Astrocyte (in vitro differentiated cells and primary cell): ENCODE data around the gene KIAA1217. TPM values are rescaled to one million over a fixed set of nuclear protein-coding genes. Genes with fewer than 3 reads are reported as not detected.
"Not testable (repeated sequence)": the region's sequence is repeated elsewhere in the genome, so short reads cannot be mapped to it uniquely, and the experiment has no call there.

Source experiments
- DNase-seq: peaks from one replicate; pipeline ENCODE4 v3.0.0-alpha.2; 2010; ENCODE audit warnings: low read depth
- FAIRE-seq: peaks from 2 replicates; lab custom pipeline; 2011; peaks lifted over from hg19 to GRCh38; lab: Jason Lieb, UNC
- H2AFZ ChIP-seq: 2 replicates; pipeline ENCODE4 v1.6.0; 2012; ENCODE audit warnings: low read depth, low read length, inconsistent platforms
- H3K27ac ChIP-seq: 2 replicates; pipeline ENCODE4 v1.5.1; 2011; ENCODE audit warnings: low read depth, low read length, inconsistent platforms
- H3K27me3 ChIP-seq: 2 replicates; pipeline ENCODE4 v1.6.0; 2011; ENCODE audit warnings: low read length, inconsistent platforms; ENCODE audit not compliant: insufficient read depth
- H3K36me3 ChIP-seq: 2 replicates; pipeline ENCODE4 v1.5.1; 2011; ENCODE audit warnings: low read length, inconsistent platforms; ENCODE audit not compliant: insufficient read depth
- H3K4me1 ChIP-seq: 2 replicates; pipeline ENCODE4 v1.5.1; 2011; ENCODE audit warnings: low read length, inconsistent platforms; ENCODE audit not compliant: insufficient read depth
- H3K4me2 ChIP-seq: 2 replicates; pipeline ENCODE4 v1.6.0; 2012; ENCODE audit warnings: low read length, inconsistent platforms
- H3K4me3 ChIP-seq: 2 replicates; pipeline ENCODE4 v1.5.1; 2011; ENCODE audit warnings: low read depth, mild to moderate bottlenecking, low read length, inconsistent platforms; ENCODE audit not compliant: insufficient read depth
- H3K79me2 ChIP-seq: 2 replicates; pipeline ENCODE4 v1.6.0; 2012; ENCODE audit warnings: mild to moderate bottlenecking, low read length, inconsistent platforms; ENCODE audit not compliant: insufficient read depth
- H3K9ac ChIP-seq: 2 replicates; pipeline ENCODE4 v1.6.0; 2012; ENCODE audit warnings: mild to moderate bottlenecking, low read length, inconsistent platforms
- H3K9me3 ChIP-seq: 2 replicates; pipeline ENCODE4 v1.5.1; 2012; ENCODE audit warnings: low read depth, mild to moderate bottlenecking, low read length, inconsistent platforms; ENCODE audit not compliant: insufficient read depth
- H4K20me1 ChIP-seq: 2 replicates; pipeline ENCODE4 v1.6.0; 2012; ENCODE audit warnings: low read length, inconsistent platforms; ENCODE audit not compliant: insufficient read depth
- H3K27ac Mint-ChIP-seq: one replicate; pipeline ENCODE4 v1.8.0; 2021; ENCODE audit warnings: mild to moderate bottlenecking, mixed read lengths; ENCODE audit not compliant: unreplicated experiment
- H3K27me3 Mint-ChIP-seq: one replicate; pipeline ENCODE4 v1.8.0; 2021; ENCODE audit warnings: low read depth, mixed read lengths; ENCODE audit not compliant: unreplicated experiment
- H3K36me3 Mint-ChIP-seq: one replicate; pipeline ENCODE4 v1.8.0; 2021; ENCODE audit warnings: low read depth, mixed read lengths; ENCODE audit not compliant: unreplicated experiment
- H3K4me1 Mint-ChIP-seq: one replicate; pipeline ENCODE4 v1.8.0; 2021; ENCODE audit warnings: low read depth, mixed read lengths; ENCODE audit not compliant: unreplicated experiment
- H3K4me3 Mint-ChIP-seq: one replicate; pipeline ENCODE4 v1.8.0; 2021; ENCODE audit warnings: mild to moderate bottlenecking, moderate library complexity, mixed read lengths; ENCODE audit not compliant: unreplicated experiment
- H3K9me3 Mint-ChIP-seq: one replicate; pipeline ENCODE4 v1.8.0; 2021; ENCODE audit warnings: mild to moderate bottlenecking, mixed read lengths; ENCODE audit not compliant: unreplicated experiment
- EZH2 ChIP-seq: IDR thresholded peaks from 2 replicates; pipeline ENCODE4 v1.6.1; 2012; ENCODE audit warnings: mild to moderate bottlenecking, low read length, inconsistent platforms; ENCODE audit not compliant: insufficient read depth
- total RNA-seq: library from RNA; stranded (reverse); gene quantifications from 2 replicates; pipeline ENCODE4 v1.2.1, GENCODE V29; 2021
- TF ChIP-seq, protein P1 (sequence below): IDR thresholded peaks from 2 replicates; pipeline ENCODE4 v1.5.1; 2011; ENCODE audit warnings: low read depth, mild to moderate bottlenecking, inconsistent platforms, low read length, moderate library complexity; ENCODE audit not compliant: insufficient read depth

Gene KIAA1217
- total RNA-seq, 1 donor from 2014 or later: 31.8 TPM

DNA sequence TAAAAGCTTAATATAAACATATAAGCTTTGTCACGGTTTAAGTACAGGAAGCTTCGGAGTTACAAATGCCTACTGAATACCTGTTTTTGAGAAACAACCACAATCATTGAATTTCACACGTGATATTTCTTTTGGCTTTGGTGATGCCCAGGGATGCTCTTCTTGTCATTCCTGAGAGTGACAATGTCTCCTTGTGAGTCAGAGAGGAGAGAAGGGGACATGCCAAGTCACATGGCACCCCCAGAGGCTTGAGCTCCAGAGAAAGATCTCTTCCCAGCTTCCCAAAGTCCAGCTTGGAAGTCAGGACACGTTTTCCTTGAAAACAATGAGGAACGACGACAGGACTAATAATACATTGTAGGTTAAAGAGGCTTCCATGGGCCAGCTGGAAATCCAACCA, 272.3 kb downstream of the KIAA1217 start:
- Histone ChIP-seq H2AFZ (no peak overlapping the region), H3K36me3 (peaks cover 1% of the 10 kb centered on the region), H3K9ac (no peak overlapping the region), H4K20me1 (peaks cover 78% of the 10 kb centered on the region), H3K27ac (no peak overlapping the region), H3K79me2 (peaks cover 74% of the 10 kb centered on the region), H3K27me3 (no peaks in the 10 kb centered on the region), H3K9me3 (no peaks in the 10 kb centered on the region), H3K4me3 (no peak overlapping the region), H3K4me2 (no peak overlapping the region), H3K4me1 (peaks cover 9% of the 10 kb centered on the region)
- H3K4me3 Mint-ChIP-seq: no peak overlapping the region
- FAIRE-seq: no peak
- peaks cover 15% of the 10 kb centered on the region for H3K4me1 Mint-ChIP-seq
- TF ChIP-seq, protein P1, sequence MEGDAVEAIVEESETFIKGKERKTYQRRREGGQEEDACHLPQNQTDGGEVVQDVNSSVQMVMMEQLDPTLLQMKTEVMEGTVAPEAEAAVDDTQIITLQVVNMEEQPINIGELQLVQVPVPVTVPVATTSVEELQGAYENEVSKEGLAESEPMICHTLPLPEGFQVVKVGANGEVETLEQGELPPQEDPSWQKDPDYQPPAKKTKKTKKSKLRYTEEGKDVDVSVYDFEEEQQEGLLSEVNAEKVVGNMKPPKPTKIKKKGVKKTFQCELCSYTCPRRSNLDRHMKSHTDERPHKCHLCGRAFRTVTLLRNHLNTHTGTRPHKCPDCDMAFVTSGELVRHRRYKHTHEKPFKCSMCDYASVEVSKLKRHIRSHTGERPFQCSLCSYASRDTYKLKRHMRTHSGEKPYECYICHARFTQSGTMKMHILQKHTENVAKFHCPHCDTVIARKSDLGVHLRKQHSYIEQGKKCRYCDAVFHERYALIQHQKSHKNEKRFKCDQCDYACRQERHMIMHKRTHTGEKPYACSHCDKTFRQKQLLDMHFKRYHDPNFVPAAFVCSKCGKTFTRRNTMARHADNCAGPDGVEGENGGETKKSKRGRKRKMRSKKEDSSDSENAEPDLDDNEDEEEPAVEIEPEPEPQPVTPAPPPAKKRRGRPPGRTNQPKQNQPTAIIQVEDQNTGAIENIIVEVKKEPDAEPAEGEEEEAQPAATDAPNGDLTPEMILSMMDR: no peak
- no peak for TF ChIP-seq EZH2
- DNase-seq: no peak
- H3K9me3 Mint-ChIP-seq: no peaks in the 10 kb centered on the region
- H3K36me3 Mint-ChIP-seq: peaks cover 42% of the 10 kb centered on the region
- no peak overlapping the region for H3K27ac Mint-ChIP-seq
- H3K27me3 Mint-ChIP-seq: no peaks in the 10 kb centered on the region

DNA sequence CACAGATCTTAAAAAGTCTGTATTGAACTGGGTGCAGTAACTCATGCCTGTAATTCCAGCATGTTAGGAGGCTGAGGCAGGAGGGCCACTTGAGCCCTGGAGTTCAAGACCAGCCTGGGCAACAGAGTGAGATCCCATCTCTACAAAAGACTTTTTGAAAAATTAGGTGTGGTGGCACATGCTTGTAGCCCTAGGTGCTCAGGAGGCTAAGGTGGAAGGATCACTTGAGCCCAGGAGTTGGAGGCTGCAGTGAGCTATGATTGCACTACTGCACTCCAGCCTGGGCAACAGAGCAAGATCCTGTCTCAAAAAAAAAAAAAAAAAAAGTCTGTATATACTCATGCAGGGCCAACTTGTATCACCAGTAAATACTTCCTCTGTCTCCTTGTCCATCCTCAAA, 273.8 kb downstream of the KIAA1217 start:
- not testable (repeated sequence) for H3K27me3 Mint-ChIP-seq, H3K27me3 ChIP-seq, H2AFZ ChIP-seq, H3K9me3 ChIP-seq, H3K4me1 ChIP-seq, H3K4me2 ChIP-seq, H3K9ac ChIP-seq, FAIRE-seq, H3K27ac Mint-ChIP-seq, H3K4me3 Mint-ChIP-seq, H3K4me3 ChIP-seq, H3K36me3 ChIP-seq, H3K9me3 Mint-ChIP-seq, H3K27ac ChIP-seq, DNase-seq
- Mint-ChIP-seq H3K4me1 (peaks cover 15% of the 10 kb centered on the region), H3K36me3 (peaks cover 44% of the 10 kb centered on the region)
- Histone ChIP-seq H4K20me1 (peaks cover 81% of the 10 kb centered on the region), H3K79me2 (peaks cover 63% of the 10 kb centered on the region)

DNA sequence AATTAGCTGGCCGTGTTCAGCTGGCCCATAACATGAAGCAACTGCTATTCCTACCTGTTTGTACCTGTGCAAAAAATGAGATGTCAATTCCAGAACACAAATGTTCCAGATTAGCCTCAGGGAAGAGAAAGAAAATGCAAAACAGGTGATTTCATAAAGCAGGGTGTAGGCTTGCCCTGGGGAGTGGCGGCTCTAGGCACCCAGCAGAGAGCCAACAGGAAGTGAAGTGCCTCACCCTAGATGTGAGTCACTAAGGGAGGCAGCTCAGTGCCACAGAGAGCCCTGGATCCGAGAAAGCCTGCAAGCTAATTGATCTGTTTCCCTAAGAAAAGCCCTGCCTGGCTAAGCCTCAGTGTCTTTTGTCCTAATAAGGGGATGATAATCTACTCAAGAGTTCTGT, 274.8 kb downstream of the KIAA1217 start:
- H3K27ac Mint-ChIP-seq: peak overlapping the region; percentile 84

More for the DNA sequence above, 274.8 kb downstream of the KIAA1217 start:
- H3K27me3 Mint-ChIP-seq: no peaks in the 10 kb centered on the region
- Histone ChIP-seq H3K79me2 (peaks cover 57% of the 10 kb centered on the region), H2AFZ (no peak overlapping the region), H3K9me3 (no peaks in the 10 kb centered on the region), H4K20me1 (peaks cover 82% of the 10 kb centered on the region), H3K4me3 (no peak overlapping the region), H3K27me3 (no peaks in the 10 kb centered on the region), H3K27ac (no peak overlapping the region), H3K36me3 (peaks cover 7% of the 10 kb centered on the region), H3K9ac (no peak overlapping the region), H3K4me2 (peak overlapping the region; percentile 24), H3K4me1 (peaks cover 9% of the 10 kb centered on the region)
- H3K4me1 Mint-ChIP-seq: peaks cover 19% of the 10 kb centered on the region
- peaks cover 49% of the 10 kb centered on the region for H3K36me3 Mint-ChIP-seq
- no peak for TF ChIP-seq EZH2
- TF ChIP-seq, protein P1: no peak
- DNase-seq (peak; percentile 51), FAIRE-seq (no peak)
- H3K4me3 Mint-ChIP-seq: no peak overlapping the region
- no peaks in the 10 kb centered on the region for H3K9me3 Mint-ChIP-seq
